Epithelial cell of esophagus (primary cell): ENCODE results near the gene RASEF.

Experiments
- DNase-seq: peaks from one replicate; pipeline ENCODE4 v3.0.0; 2010; ENCODE audit warnings: low read depth
- H3K4me3 ChIP-seq: 2 replicates; pipeline ENCODE4 v1.5.1; 2011; ENCODE audit warnings: mild to moderate bottlenecking, low read length, control low read depth
- TF ChIP-seq, protein P1 (sequence below): IDR thresholded peaks from 2 replicates; pipeline ENCODE4 v1.5.1; 2011; ENCODE audit warnings: low read depth, mild to moderate bottlenecking, low read length, control low read depth, inconsistent platforms; ENCODE audit not compliant: insufficient read depth; ENCODE audit errors: missing control alignments

The RASEF gene

DNA sequence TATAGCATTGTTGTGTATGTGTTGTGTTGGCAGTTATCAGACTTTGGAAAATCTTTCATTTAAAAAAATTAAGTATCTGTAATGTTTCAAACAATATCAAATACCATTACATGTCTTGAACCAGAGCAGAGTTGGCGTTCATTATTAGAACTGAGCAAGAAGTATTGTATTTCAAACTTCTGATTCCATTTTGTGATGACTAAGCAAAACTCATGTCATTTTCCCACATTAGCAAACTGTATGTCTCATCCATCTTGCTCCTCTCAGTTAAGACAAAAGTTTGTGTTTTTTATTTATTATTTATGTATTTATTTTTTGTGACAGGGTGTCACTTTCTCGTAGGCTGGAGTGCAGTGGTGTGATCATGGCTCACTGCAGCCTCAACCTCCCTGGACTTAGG lies 4.6 kb upstream of the RASEF start:
- TF ChIP-seq, protein P1, sequence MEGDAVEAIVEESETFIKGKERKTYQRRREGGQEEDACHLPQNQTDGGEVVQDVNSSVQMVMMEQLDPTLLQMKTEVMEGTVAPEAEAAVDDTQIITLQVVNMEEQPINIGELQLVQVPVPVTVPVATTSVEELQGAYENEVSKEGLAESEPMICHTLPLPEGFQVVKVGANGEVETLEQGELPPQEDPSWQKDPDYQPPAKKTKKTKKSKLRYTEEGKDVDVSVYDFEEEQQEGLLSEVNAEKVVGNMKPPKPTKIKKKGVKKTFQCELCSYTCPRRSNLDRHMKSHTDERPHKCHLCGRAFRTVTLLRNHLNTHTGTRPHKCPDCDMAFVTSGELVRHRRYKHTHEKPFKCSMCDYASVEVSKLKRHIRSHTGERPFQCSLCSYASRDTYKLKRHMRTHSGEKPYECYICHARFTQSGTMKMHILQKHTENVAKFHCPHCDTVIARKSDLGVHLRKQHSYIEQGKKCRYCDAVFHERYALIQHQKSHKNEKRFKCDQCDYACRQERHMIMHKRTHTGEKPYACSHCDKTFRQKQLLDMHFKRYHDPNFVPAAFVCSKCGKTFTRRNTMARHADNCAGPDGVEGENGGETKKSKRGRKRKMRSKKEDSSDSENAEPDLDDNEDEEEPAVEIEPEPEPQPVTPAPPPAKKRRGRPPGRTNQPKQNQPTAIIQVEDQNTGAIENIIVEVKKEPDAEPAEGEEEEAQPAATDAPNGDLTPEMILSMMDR: no peak
- H3K4me3 ChIP-seq: no peak overlapping the region
- no peak for DNase-seq

DNA sequence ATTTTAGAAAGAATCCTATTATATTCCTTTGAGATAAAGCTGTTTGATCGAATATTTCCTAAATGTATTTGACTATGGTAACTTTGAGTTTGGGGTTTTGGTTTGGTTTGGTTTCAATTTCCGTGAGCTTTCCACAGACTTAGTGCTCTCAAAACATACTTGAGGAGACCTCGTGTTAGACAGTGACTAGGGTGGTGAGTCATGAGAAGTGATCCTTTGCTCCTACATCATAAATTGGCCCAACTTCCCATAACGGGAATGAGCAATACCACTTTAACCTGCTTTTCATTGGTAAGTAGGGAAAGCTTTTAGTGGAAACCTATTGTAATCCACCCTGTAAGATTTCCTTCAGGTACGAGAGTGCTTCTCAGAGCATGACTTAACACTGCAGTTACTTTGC lies 3.8 kb upstream of the RASEF start:
- DNase-seq: peak; percentile 86
- TF ChIP-seq, protein P1: no peak
- H3K4me3 ChIP-seq: no peak overlapping the region

DNA sequence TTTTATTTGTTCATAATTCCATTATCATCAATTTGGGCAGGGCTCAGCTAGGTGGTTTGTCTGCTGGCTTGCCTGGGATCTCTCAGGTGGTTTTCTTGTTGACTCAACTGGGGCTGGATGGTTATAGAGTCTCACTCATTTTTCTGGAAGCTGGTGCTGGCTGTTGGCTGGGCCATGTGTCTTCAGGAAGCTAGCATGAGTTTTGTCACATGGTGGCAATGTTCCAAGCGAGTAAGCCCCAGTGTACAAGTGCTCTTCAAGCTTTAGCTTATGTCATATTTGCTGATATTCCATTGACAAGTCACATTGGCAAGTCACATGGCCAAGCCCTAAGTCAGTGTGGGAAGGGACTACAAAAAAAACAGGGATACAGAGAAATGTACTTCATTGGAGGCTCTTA lies 2.3 kb upstream of the RASEF start:
- TF ChIP-seq, protein P1: no peak
- DNase-seq: no peak
- no peak overlapping the region for H3K4me3 ChIP-seq

DNA sequence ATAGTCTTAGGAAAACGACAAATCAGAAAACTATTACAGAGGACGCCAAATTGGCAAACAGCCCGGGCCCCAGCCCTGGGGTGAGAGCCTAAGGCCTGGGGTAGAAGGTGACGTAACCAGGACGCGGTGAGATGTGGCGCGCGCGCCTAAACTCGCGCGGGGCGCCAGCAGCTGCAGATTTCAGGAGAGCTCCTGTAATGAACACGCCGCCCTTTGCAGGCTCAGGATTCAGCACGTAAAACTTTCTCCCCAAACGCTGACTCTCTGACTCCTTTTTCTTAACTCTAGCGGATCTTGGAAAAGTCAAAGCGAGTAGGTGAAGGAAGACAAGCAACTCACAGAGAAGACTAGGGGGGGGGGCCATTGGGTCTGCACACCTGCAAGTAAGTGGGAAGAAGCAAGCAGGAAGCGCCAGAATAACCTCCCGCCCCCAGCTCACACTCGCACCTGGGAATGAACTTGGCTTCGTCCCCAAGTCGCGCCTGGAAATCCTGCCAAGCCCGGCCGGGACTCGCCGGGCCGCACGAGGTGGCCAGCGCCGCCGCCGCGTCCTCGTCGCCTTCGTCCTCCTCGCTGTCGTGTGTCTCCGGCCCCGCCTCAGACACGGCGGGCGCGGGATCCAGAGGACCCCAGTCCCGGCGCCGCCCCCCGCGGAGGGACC lies 822 bp downstream of the RASEF start:
- H3K4me3 ChIP-seq: peak overlapping the region; percentile 63

DNA sequence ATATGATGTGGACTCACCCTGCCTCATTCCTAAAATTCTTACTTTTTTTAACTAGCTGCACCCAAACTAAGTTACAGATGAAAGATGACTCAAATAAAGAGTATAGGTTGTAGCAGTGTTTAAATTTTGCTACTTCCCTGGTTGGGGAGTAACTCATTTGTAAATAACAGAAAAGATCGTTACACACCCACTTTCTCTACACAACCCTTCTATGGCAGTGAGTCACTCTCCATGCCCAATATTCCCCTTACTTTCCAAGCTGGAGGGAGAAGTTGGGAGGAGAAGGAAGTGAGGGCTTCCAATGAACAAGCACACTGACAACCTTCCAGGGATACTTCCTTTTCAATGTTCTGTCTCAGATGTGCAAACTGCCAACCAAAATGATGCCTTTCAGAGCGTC lies 1.9 kb downstream of the RASEF start:
- TF ChIP-seq, protein P1: no peak
- DNase-seq: peak; percentile 73
- peak overlapping the region; percentile 63 for H3K4me3 ChIP-seq

More for the DNA sequence above, 822 bp downstream of the RASEF start:
- peak; percentile 71 for DNase-seq
- TF ChIP-seq, protein P1: no peak

DNA sequence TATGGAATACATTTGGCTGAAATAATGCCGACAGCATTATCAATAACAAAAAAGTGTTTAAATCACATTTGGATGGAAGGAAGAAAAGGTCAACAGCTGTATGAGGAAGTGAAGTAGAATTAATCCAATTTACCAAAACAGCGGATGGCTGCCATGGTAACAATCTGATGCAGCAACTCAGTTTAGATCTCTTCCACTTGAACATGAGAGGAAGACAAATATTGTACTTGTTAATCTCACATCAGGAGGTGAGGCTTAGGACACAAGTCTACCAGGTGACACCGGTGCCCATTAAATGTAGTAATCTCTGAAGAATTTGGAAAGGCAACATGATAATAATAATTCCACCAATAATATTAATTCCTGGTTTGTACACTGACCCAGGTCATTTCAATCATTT lies 2.4 kb downstream of the RASEF start:
- H3K4me3 ChIP-seq: peak overlapping the region; percentile 63
- TF ChIP-seq, protein P1: no peak
- no peak for DNase-seq

DNA sequence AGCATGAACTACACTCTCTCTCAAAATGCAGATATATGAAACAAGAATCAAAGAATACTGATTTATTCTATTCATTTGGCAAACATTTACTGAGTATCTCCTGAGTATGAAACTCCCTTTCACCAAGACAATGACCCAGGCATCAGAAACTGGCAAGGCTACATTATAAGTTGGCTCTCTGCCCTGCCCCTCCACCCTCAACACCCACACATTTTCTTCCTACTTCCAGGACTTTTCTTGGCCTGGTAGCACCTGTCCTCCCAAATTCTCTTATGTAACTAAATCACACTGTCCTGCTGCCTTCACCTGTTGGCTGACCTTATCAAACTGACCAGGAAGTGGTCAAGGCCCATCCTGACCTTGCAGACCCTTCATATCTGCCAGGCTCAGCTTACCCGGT lies 3.5 kb downstream of the RASEF start:
- H3K4me3 ChIP-seq: no peak overlapping the region
- DNase-seq: peak; percentile 27
- TF ChIP-seq, protein P1: no peak
